NCI-H1930 (cell line): ENCODE results near the gene MYL6.
A peak's percentile ranks its signal among the peaks of the same experiment; 100 is the strongest.
"Not testable (repeated sequence)": the region's sequence is repeated elsewhere in the genome, so short reads cannot be mapped to it uniquely, and the experiment has no call there.

Experiments
- DNase-seq, 2 experiments: peaks; one replicate each; lab custom pipeline; 2025; lab: John Stamatoyannopoulos, UW

Gene MYL6

DNA sequence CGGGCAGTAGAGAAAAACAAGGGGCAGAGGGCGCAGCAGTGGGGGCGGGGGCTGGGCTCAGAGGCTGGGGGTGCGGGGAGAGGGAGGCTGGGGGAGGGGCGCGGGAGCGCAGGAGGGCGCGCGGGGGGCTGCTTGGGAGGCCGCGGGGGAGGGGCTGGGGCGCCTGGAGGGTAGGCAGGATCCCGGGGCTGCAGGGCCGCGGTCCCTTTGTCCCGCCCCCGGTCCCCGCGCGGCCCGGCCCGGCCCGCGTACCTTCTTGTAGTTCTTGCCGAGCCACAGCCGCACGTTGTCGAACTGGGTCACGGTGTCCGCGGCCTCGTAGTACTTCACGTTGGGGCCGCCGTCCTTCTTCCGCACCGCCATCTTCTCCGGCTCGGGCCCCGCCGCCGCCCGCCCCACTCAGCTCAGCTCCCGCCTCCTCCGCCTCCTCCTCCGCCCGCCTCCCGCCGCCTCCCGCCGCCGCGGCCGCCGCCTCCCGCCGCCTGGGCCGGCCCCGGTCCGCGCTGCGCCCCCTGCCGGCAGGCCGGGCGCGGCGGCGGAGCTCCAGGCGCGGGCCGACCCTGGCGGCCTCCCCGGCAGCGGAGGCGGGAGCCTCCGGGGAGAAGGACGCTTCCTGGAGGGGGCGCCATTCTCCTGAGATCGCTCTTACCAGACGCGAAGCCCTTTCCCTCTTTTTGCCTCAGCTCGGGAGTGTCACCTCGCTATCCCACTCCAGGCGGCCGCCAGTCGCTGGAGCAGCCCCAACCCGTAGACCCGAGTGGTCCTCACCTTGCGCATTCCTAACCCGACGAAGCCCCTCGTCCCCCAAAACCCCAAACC lies 31.1 kb downstream of the MYL6 start, which contains the start of gene SMARCC2:
TSS of gene SMARCC2 (minus strand) at position 385 of the 819 bp plus-strand sequence. CDS start at position 363, 22 bp downstream.
- peak; percentile 72 to 91 for DNase-seq

DNA sequence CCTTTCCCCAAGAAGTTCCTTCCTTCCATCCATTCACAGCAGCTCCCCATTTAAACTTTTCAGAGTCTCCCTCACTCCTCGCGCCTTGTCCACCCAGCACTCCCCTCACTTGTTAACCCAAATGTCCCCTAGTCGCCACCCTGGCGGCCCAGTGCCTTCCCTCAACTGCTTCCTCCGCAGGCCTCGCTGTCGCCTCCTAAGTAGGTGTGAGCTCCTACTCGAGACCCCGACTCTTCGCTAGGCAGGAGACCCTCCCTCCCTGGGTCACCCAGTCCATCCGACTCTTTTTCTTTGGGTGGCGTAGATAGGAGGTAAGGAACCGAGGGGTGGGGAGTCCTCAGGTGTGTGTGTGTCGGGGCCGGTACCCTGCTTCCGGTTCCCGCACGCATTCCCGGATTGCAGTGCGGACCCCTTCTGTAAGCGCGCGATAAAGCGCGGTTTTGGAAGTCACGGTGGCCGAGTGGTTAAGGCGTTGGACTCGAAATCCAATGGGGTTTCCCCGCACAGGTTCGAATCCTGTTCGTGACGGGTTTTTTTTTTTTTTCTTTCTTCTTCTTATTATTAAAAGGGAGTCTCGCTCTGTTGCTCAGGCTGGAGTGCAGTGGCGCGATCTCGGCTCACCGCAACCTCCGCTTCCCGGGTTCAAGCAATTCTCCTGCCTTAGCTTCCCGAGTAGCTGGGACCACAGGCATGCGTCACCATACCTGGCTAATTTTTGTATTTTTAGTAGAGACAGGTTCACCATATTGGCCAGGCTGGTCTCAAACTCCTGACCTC lies 31.9 kb downstream of the MYL6 start:
- DNase-seq = peak; percentile 88 to 89

DNA sequence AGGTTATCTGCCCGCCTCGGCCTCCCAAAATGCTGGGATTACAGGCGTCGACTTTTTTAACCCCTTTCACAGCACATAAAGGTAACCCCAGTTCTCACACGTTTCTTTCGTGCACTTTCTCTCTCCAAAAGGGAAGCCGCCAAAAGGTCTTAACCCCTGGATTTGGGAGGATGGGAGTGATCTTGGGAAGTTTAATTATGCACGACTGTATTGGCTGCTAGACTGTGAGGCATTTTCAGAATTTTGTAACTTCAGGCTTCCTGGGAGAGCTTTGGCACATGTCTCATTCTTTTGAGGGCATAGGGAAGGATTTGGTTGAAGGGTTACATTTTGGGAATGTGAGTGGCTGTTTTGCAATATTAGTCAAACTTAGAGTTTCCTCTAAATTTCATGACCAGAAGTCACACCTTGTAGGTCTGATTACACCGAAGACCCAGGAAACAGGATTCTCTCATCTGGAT lies 32.6 kb downstream of the MYL6 start:
- DNase-seq = no peak

- no peak for DNase-seq
Measured at GRCh38 chr12:56192582-56192981, 34.4 kb downstream of the MYL6 start.

GRCh38 chr12:56193025-56193578 lies 34.9 kb downstream of the MYL6 start:
- DNase-seq = peak; percentile 71 to 85

DNA sequence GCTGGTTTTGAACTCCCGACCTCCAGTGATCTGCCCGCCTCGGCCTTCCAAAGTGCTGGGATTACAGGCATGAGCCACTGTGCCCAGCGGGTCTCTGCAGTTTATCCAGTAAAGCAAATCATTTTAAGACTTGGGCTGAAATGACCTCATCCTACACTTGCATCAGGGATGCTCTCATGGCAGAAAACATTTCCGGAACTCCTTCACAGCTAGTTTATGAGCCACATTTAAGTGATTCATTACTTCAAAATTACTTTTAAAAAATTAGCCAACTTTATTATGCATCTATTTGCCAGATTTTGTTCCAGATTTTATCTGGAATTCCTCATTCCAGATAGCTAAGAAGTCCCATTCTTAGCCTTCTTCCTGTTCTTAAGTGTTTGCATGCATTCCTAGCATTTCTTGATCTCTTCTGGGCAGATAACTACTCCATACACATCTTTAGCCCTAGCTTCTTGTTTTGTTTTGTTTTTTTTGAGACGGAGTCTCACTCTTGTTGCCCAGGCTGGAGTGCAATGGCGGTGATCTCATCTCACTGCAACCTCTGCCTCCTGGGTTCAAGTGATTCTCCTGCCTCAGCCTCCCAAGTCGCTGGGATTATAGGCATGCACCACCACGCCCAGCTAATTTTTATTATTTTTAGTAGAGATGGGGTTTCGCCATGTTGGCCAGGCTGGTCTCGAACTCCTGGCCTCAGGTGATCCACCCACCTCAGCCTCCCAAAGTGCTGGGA lies 38.8 kb downstream of the MYL6 start:
- not testable (repeated sequence) for DNase-seq

DNA sequence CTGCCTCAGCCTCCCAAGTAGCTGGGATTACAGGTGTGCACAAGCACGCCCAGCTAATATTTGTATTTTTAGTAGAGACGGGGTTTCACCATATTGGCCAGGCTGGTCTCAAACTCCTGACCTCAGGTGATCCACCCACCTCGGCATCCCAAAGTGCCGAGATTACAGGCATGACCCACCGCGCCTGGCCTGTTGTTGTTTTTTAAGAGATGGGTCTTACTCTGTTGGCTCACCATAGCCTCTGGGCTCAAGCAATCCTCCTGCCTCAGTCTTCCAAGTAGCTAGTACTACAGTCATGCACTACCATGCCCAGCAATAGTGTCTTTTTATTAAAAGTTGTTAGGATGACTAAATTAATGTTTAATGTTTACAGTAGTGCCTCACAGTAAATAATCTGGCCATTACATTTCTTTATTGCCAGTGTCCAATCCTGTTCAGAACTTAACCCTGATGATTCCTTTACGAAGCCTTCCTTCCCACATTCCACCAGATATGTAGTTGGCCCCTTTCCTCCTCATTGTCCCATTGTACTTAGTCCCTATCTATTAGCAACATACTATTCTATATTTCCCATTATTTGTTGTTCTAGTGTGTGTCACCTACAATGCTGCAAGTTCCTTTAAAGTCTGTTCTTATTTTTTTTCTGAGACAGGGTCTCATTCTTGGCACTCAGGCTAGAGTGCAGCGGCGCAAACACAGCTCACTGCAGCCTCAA lies 39.9 kb downstream of the MYL6 start:
- DNase-seq = no peak

- DNase-seq = no peak
Measured at GRCh38 chr12:56198836-56199235, 40.7 kb downstream of the MYL6 start.

GRCh38 chr12:56202366-56202765 lies 44.2 kb downstream of the MYL6 start:
- DNase-seq = no peak

GRCh38 chr12:56202838-56203237 lies 44.7 kb downstream of the MYL6 start:
- no peak for DNase-seq

GRCh38 chr12:56204275-56204674 lies 46.1 kb downstream of the MYL6 start:
- no peak for DNase-seq

DNA sequence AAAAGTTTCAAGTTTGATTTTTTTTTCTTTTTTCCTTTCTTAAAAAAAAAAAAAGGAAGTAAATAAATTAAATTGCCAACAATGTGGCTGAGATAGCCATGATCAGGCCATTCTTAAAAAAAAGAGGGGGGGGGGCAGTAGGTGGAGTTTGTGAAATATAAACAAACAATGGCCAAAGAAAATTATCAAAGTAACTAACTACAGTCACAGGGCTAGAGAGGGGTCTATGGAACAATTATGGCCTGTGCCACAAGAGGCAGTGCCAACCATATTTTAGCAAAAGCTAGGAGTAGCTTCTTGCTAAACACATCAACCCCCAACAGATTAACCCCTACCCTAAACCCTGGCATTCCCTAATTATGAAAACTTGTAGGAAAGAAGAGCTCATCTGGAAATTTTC lies 47.3 kb downstream of the MYL6 start:
- no peak for DNase-seq

- peak in 1 of 2 experiments; percentile 6 for DNase-seq
Measured at GRCh38 chr12:56206452-56207166, 48.5 kb downstream of the MYL6 start.

DNA sequence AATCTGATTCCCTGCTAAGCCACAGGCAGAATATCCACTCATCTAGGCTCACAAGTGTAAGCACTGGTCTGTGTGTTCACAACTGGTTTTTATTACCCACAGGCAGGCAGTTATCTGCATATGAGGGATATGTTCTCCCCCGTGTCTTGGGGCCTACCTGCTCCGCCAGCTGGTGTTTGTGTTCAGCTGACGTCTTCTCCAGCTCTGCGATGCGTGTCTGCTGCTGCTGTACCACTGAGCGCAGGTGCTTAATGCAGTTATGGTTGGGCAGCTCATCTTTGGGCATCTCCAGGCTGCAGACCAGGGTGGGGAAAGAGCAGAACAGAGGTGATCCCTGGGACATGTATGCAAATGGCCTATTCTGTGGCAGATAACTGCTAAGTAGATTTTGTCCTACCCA lies 49.8 kb downstream of the MYL6 start:
- no peak for DNase-seq
